Hematopoietic multipotent progenitor cell treated with erythropoietin and hydrocortisone succinate and interleukin-3 and kit ligand, for 17 days (in vitro differentiated cells): ENCODE measurements around the gene POU2F2.

Experiments used
- DNase-seq: peaks from one replicate; pipeline ENCODE4 v3.0.0-alpha.2; 2015; ENCODE audit warnings: low spot score

The POU2F2 gene

GRCh38 chr19:42132030-42132628 is at the start of gene POU2F2:
TSS of gene POU2F2 (minus strand) at chr19:42132446. CDS start at chr19:42132411, 35 bp downstream.
- no peak for DNase-seq

GRCh38 chr19:42178791-42179674 is 46.8 kb upstream of the POU2F2 start:
- DNase-seq = no peak

GRCh38 chr19:42177686-42178019 is 45.4 kb upstream of the POU2F2 start:
- DNase-seq = no peak

GRCh38 chr19:42176990-42177685 is 44.9 kb upstream of the POU2F2 start:
- DNase-seq = no peak

GRCh38 chr19:42176649-42176989 is 44.4 kb upstream of the POU2F2 start:
- no peak for DNase-seq

GRCh38 chr19:42175952-42176648 is 43.9 kb upstream of the POU2F2 start:
- no peak for DNase-seq

- no peak for DNase-seq
Measured at GRCh38 chr19:42174958-42175734, 42.9 kb upstream of the POU2F2 start.

- DNase-seq = no peak
Measured at GRCh38 chr19:42174188-42174587, 41.9 kb upstream of the POU2F2 start.

GRCh38 chr19:42173695-42174094 is 41.4 kb upstream of the POU2F2 start:
- DNase-seq = no peak

GRCh38 chr19:42172261-42172660 is 40.0 kb upstream of the POU2F2 start:
- DNase-seq = no peak

- DNase-seq = no peak
Measured at GRCh38 chr19:42170715-42171114, 38.5 kb upstream of the POU2F2 start.

- no peak for DNase-seq
Measured at GRCh38 chr19:42169486-42170413, 37.5 kb upstream of the POU2F2 start.

- DNase-seq = no peak
Measured at GRCh38 chr19:42168206-42168605, 36.0 kb upstream of the POU2F2 start.

- DNase-seq = no peak
Measured at GRCh38 chr19:42166316-42166715, 34.1 kb upstream of the POU2F2 start.

- DNase-seq = no peak
Measured at GRCh38 chr19:42165146-42165545, 32.9 kb upstream of the POU2F2 start.

GRCh38 chr19:42161616-42162263 is 29.5 kb upstream of the POU2F2 start:
- no peak for DNase-seq

- DNase-seq = no peak
Measured at GRCh38 chr19:42159942-42160341, 27.7 kb upstream of the POU2F2 start.

GRCh38 chr19:42158926-42159325 is 26.7 kb upstream of the POU2F2 start:
- DNase-seq = no peak

GRCh38 chr19:42156571-42156970 is 24.3 kb upstream of the POU2F2 start:
- no peak for DNase-seq

- DNase-seq = no peak
Measured at GRCh38 chr19:42155796-42156195, 23.6 kb upstream of the POU2F2 start.
